ENCODE results near the gene RBMS3.
"Not testable (repeated sequence)": the region's sequence is repeated elsewhere in the genome, so short reads cannot be mapped to it uniquely, and the experiment has no call there.

Gene RBMS3

DNA sequence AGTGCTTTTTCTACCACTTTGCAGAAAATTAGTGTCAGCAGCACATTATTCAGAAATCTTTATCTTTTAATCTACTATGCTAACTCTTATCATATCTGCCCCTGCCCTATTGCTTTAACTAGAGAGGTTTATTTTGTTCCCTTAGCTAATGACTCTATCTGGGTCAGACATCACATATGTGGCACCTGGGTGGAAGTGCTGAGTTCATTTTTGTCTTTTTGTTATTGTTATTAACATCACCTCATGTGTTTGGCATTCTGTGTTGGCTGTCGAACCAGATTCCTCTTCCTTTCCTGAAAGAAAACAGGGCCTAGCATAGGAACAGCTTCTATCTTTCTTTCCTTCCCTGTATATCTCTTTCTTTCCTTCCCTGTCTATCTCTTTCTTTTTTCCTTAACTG, 100.7 kb downstream of the RBMS3 start:
- DNase-seq (ENCODE audit: insufficient read length, low spot score) (no peak), FAIRE-seq (no peak)

DNA sequence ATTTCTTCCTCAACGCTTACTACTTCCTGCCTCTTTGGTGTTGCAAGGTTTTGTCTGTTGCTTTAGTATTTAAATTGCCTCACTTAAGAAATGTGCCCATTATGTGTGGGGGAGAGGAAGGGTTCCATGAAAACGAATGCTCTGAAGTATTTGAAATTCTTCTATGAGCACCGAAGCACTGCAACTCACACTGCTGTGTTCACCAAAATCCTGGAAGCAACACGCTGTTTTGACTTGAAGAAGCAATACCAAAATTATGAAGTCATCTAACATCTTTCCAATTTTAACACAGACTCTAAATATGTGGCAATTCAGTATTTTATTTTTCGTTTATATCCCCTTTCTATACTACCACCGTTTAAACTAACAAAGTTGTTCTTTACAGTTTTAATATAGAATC, 101.5 kb downstream of the RBMS3 start:
- FAIRE-seq (no peak), DNase-seq (ENCODE audit: insufficient read length, low spot score) (no peak)

DNA sequence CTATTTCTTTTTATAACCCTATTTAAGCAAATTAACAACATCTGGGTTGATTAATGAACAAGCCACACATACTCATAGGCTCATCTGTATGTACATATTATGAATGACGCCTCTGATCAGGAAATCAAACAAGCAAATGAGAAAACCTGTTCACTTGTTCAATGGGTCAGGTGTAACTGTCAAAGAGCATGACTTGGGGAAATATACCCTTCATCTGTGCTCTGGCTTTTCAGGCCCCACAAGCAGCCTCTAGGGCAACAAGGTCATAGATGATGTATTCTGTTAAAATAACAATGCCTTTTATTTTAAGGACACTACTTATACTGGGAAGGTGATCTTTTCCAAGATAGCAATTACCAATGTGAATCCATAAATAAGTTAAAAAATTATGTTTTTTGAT, 102.0 kb downstream of the RBMS3 start:
- DNase-seq (ENCODE audit: insufficient read length, low spot score) (no peak), FAIRE-seq (no peak)

- DNase-seq (ENCODE audit: insufficient read length, low spot score) (no peak), FAIRE-seq (no peak)
Measured at GRCh38 chr3:29384640-29385039, 103.8 kb downstream of the RBMS3 start.

DNA sequence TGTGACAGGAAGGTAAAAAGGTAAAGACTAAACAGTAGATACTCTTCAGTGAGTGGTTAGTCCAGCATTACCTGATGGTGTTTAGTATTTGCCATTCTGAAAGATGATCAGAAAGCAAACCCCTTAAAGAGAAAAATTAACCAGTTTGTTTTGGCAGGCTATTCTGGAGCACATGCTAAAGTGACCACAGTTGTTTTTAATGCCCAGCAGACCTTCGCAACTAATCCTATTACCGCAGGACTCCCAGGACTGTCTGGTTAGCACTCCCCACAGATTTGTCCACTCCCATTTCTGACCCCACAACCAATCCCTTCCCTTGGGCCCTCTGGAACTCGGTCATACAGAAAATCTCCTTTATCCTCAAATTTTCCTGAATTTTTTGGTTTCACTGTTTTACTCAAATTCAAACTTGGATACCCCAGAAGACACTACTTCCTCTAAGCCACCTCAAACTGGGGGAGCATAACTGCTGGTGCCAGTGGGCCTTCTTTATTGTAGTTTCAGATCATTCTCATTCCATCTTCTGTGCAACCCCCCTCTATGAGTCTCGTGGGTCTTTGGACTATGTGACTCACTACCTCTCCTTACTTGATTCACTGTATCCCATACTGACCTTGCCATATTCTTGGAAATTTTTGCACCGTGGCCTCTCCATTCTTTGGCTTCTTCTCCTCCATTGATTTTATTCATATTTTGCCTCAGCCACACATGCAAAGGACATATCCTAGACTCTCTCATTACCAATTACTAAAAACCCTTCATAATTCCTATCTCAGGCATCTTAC, 104.4 kb downstream of the RBMS3 start:
- no peak for FAIRE-seq

DNA sequence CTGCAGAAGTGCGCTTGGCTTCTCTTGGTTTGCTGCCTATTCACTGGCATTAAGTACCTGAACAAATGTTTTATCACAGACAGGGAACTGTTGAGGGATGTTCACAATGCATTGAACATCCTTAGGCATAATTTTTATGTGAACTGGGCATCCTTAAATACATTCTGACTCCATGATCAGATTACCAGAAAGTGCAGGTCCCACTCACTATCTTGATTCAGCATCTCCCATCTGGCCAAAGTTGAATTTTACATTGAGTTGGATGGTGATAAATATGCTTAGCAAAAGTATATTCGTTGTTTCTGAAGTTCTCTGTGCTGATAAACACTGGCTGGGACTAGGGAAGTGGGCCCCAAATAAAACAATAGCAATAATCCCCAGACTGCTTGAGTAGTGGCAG, 108.5 kb downstream of the RBMS3 start:
- DNase-seq (ENCODE audit: insufficient read length, low spot score) (no peak), FAIRE-seq (no peak)

More for the DNA sequence above, 104.4 kb downstream of the RBMS3 start:
- DNase-seq (ENCODE audit: insufficient read length, low spot score): no peak

DNA sequence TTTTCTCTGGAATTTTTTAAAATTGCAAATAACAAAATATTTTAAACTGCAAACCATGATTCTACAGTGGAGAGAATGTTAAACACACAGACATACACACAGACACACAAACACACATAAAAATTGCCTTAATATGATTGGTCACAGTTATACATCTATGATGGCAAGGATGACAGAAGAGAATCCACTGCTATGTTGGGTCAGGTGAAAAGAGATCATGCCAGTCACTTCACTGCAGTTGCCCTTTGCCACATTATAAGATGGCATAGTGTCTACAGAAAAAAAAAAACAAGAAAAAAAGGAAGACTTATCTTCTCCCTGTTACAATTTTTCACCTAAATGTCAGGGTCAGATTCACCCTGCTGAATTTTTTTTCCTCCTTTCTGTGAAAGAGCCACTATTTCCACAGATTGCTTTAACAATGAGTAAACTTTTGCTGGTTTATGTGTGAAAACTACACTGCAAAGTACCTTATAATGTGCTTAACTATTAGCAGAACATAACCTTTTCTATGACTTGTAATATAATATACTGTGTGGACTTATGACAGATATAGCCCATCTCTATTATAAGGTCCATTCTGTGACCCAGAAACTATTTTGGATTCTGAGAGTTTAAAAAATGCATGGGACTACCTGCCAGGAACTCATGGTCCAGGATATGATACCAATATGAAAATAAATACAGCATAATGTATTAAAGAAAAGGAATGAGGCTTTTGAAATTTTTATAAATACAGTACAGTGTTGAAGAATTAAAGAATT, 111.9 kb downstream of the RBMS3 start:
- DNase-seq (ENCODE audit: insufficient read length, low spot score) (no peak), FAIRE-seq (no peak)

DNA sequence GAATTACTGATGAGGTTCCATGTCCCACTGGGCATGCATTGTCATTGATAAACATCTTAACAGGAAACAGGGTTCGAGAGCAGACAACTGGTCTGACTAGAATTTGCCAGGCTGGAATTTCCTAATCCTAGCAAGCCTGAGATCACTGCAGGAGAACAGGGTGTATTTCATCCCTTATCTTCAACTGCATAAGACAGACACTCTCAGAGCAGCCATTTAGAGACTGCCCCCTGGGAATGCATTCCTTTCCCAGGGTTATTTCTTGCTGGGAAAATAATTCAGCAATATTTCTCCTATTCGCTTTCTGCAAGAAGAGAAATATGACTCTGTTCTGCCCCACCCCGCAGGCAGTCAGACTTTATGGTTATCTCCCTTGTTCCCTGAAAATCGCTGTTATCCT, 113.1 kb downstream of the RBMS3 start:
- not testable (repeated sequence) for FAIRE-seq; DNase-seq (ENCODE audit: insufficient read length, low spot score)

DNA sequence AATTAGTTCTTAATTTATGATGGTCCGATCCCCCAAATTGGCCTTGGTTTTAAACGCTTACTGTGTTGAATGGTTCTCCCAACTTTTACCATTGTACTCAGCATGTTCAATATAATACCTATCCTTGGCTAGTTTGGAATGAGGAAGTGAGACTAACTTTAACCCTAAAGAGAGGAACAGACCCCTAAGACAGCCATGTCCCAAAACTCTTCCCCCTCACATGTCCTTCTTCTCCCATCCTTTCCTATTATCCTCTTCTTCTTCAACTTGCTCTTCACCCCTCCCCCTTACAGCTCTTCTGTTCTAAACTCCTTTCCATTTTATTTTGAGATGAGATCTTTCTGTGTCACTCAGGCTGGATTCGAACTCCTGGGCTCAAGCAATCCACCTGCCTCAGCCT, 116.5 kb downstream of the RBMS3 start:
- no peak for FAIRE-seq
- no peak for DNase-seq (ENCODE audit: insufficient read length, low spot score)

- FAIRE-seq (no peak), DNase-seq (ENCODE audit: insufficient read length, low spot score) (no peak)
Measured at GRCh38 chr3:29398787-29399186, 117.9 kb downstream of the RBMS3 start.

- DNase-seq (ENCODE audit: insufficient read length, low spot score) (no peak), FAIRE-seq (no peak)
Measured at GRCh38 chr3:29406291-29406832, 125.5 kb downstream of the RBMS3 start.

GRCh38 chr3:29408676-29409075, 127.8 kb downstream of the RBMS3 start:
- FAIRE-seq (no peak), DNase-seq (ENCODE audit: insufficient read length, low spot score) (no peak)

- no peak for DNase-seq (ENCODE audit: insufficient read length, low spot score)
- FAIRE-seq: no peak
Measured at GRCh38 chr3:29409409-29409808, 128.5 kb downstream of the RBMS3 start.

- no peak for FAIRE-seq
Measured at GRCh38 chr3:29410220-29410619, 129.3 kb downstream of the RBMS3 start.

GRCh38 chr3:29410660-29411405, 130.0 kb downstream of the RBMS3 start:
- DNase-seq (ENCODE audit: insufficient read length, low spot score): no peak

More at GRCh38 chr3:29410220-29410619, 129.3 kb downstream of the RBMS3 start:
- no peak for DNase-seq (ENCODE audit: insufficient read length, low spot score)

DNA sequence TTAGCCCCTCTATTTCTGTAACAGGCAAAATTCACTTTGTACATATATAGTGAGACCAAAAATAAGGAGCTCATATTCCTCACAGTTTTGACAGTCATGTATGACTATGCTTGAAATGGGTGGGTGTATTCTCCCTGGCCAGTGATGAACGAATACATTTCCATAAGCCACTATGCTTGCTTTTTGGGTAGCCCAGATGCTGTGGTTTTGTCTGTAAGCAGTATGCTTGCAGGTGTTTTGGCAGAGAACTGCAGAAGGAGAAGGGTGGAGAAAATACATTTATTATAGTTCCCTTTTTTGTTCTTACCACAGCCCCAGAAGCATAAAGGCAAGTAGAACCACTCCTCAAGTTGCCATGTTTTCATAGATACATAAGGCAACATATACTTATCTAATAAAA, 131.2 kb downstream of the RBMS3 start:
- DNase-seq (ENCODE audit: insufficient read length, low spot score): no peak
- no peak for FAIRE-seq

More at GRCh38 chr3:29410660-29411405, 130.0 kb downstream of the RBMS3 start:
- no peak for FAIRE-seq

- FAIRE-seq: no peak
- DNase-seq (ENCODE audit: insufficient read length, low spot score): no peak
Measured at GRCh38 chr3:29414468-29415224, 133.8 kb downstream of the RBMS3 start.

GRCh38 chr3:29415482-29416223, 134.8 kb downstream of the RBMS3 start:
- no peak for DNase-seq (ENCODE audit: insufficient read length, low spot score)
- FAIRE-seq: no peak

DNA sequence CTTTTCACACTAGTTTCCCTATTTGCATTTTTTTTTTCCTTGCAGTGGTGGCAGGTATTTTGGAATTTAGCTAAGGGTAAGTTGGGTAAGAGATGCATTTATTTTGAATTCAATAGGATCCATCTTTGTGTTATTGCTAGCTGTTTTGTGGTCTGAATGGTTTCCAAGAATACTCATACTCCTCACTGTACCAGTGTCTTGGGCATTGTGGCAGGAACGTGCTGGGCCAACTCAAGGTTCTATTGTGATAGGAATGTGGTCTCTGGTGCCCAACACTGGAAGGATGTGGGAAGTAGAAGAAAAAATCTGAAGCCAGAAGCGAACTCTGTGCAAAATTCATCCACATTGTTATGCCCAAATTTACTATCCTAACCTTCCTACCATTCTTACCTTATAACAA, 135.6 kb downstream of the RBMS3 start:
- FAIRE-seq: no peak
- no peak for DNase-seq (ENCODE audit: insufficient read length, low spot score)

GRCh38 chr3:29420106-29420505, 139.2 kb downstream of the RBMS3 start:
- no peak for FAIRE-seq
- no peak for DNase-seq (ENCODE audit: insufficient read length, low spot score)

Measured in GM19239 (cell line).